ENCODE data around the gene MRPS5.

DNA sequence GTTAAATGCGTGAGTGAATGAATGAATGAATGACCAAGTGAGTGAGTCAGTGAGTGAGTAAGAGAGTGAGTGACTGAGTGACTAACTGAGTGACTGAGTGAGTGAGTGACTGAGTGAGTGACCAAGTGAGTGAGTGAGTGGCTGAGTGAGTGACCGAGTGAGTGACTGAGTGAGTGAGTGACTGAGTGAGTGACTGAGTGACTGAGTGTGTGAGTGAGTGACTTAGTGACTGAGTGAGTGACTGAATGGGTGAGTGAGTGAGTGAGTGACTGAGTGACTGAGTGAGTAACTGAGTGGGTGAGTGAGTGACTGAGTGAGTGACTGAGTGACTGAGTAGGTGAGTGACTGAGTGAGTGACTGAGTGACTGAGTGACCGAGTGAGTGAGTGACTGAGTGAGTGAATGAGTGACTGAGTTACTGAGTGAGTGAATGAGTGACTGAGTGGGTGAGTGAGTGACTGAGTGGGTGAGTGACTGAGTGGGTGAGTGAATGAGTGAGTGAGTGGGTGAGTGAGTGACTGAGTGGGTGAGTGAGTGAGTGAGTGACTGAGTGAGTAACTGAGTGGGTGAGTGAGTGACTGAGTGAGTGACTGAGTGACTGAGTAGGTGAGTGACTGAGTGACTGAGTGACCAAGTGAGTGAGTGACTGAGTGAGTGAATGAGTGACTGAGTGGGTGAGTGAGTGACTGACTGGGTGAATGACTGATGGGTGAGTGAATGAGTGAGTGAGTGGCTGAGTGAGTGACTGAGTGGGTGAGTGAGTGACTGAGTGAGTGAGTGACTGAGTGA, 84.8 kb downstream of the MRPS5 start:
- TF ChIP-seq, protein P1, sequence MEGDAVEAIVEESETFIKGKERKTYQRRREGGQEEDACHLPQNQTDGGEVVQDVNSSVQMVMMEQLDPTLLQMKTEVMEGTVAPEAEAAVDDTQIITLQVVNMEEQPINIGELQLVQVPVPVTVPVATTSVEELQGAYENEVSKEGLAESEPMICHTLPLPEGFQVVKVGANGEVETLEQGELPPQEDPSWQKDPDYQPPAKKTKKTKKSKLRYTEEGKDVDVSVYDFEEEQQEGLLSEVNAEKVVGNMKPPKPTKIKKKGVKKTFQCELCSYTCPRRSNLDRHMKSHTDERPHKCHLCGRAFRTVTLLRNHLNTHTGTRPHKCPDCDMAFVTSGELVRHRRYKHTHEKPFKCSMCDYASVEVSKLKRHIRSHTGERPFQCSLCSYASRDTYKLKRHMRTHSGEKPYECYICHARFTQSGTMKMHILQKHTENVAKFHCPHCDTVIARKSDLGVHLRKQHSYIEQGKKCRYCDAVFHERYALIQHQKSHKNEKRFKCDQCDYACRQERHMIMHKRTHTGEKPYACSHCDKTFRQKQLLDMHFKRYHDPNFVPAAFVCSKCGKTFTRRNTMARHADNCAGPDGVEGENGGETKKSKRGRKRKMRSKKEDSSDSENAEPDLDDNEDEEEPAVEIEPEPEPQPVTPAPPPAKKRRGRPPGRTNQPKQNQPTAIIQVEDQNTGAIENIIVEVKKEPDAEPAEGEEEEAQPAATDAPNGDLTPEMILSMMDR (IDR thresholded peaks at IDR 0.05): no peak
- TF ChIP-seq POLR2A (IDR thresholded peaks at IDR 0.05): no peak

All from right lobe of liver (tissue), 4 donors.